ENCODE data around the gene GADL1.

Gene GADL1

GRCh38 chr3:30873671-30874070, 20.8 kb downstream of the GADL1 start:
- no peak for DNase-seq

GRCh38 chr3:30872879-30873278, 21.6 kb downstream of the GADL1 start:
- DNase-seq, result no peak

- no peak for DNase-seq
Measured at GRCh38 chr3:30871720-30872119, 22.7 kb downstream of the GADL1 start.

- DNase-seq, result no peak
Measured at GRCh38 chr3:30864836-30865235, 29.6 kb downstream of the GADL1 start.

- no peak for DNase-seq
Measured at GRCh38 chr3:30864132-30864531, 30.3 kb downstream of the GADL1 start.

- DNase-seq, result no peak
Measured at GRCh38 chr3:30862004-30862403, 32.5 kb downstream of the GADL1 start.

GRCh38 chr3:30858894-30859389, 35.5 kb downstream of the GADL1 start:
- no peak for DNase-seq

- no peak for DNase-seq
Measured at GRCh38 chr3:30855400-30856292, 38.8 kb downstream of the GADL1 start.

GRCh38 chr3:30852833-30853232, 41.6 kb downstream of the GADL1 start:
- no peak for DNase-seq

GRCh38 chr3:30848087-30848779, 46.2 kb downstream of the GADL1 start:
- no peak for DNase-seq

- no peak for DNase-seq
Measured at GRCh38 chr3:30847592-30847991, 46.9 kb downstream of the GADL1 start.

- no peak for DNase-seq
Measured at GRCh38 chr3:30845606-30846005, 48.9 kb downstream of the GADL1 start.

- DNase-seq, result no peak
Measured at GRCh38 chr3:30843877-30844276, 50.6 kb downstream of the GADL1 start.

GRCh38 chr3:30836141-30836540, 58.3 kb downstream of the GADL1 start:
- no peak for DNase-seq

- no peak for DNase-seq
Measured at GRCh38 chr3:30835667-30836066, 58.8 kb downstream of the GADL1 start.

- DNase-seq, result no peak
Measured at GRCh38 chr3:30832961-30833575, 61.4 kb downstream of the GADL1 start.

GRCh38 chr3:30827080-30827479, 67.4 kb downstream of the GADL1 start:
- DNase-seq, result no peak

GRCh38 chr3:30826531-30826942, 67.9 kb downstream of the GADL1 start:
- no peak for DNase-seq

- no peak for DNase-seq
Measured at GRCh38 chr3:30819067-30819798, 75.2 kb downstream of the GADL1 start.

- no peak for DNase-seq
Measured at GRCh38 chr3:30813734-30814133, 80.7 kb downstream of the GADL1 start.

- no peak for DNase-seq
Measured at GRCh38 chr3:30811151-30811795, 83.2 kb downstream of the GADL1 start.

- DNase-seq, result no peak
Measured at GRCh38 chr3:30810625-30811024, 83.8 kb downstream of the GADL1 start.

Data from NCI-H1694 (cell line).